HFF-Myc (cell line): ENCODE data around the gene ZNF277.

Experiments
- DNase-seq: peaks from one replicate; pipeline ENCODE4 v3.0.0-alpha.2; 2011; ENCODE audit warnings: low read depth; ENCODE audit errors: extremely low read depth
- H3K4me3 ChIP-seq: replicated peaks from 2 replicates; pipeline ENCODE4 v1.5.1; 2011; ENCODE audit warnings: low read depth, mild to moderate bottlenecking, control low read depth, low read length
- CTCF ChIP-seq: IDR thresholded peaks from 2 replicates; pipeline ENCODE4 v1.5.1; 2012; ENCODE audit warnings: mild to moderate bottlenecking, low read depth, low read length, control low read depth; ENCODE audit errors: missing control alignments

The ZNF277 gene

GRCh38 chr7:112347088-112347487 lies 140.6 kb downstream of the ZNF277 start:
- DNase-seq = no peak
- H3K4me3 ChIP-seq = no peak overlapping the region
- no peak for TF ChIP-seq CTCF

GRCh38 chr7:112350585-112350984 lies 144.1 kb downstream of the ZNF277 start:
- no peak for DNase-seq
- TF ChIP-seq CTCF = no peak

GRCh38 chr7:112356596-112356995 lies 150.1 kb downstream of the ZNF277 start:
- no peak for DNase-seq
- no peak overlapping the region for H3K4me3 ChIP-seq
- no peak for TF ChIP-seq CTCF

More at GRCh38 chr7:112350585-112350984, 144.1 kb downstream of the ZNF277 start:
- H3K4me3 ChIP-seq = no peak overlapping the region

- no peak for TF ChIP-seq CTCF
- DNase-seq = no peak
- H3K4me3 ChIP-seq = no peak overlapping the region
These were observed 150.6 kb downstream of the ZNF277 start for GRCh38 chr7:112357136-112357535.

GRCh38 chr7:112358513-112358912 lies 152.0 kb downstream of the ZNF277 start:
- DNase-seq = no peak
- H3K4me3 ChIP-seq = no peak overlapping the region
- TF ChIP-seq CTCF = no peak

- TF ChIP-seq CTCF = no peak
- DNase-seq = no peak
- H3K4me3 ChIP-seq = no peak overlapping the region
These were observed 152.6 kb downstream of the ZNF277 start for GRCh38 chr7:112359086-112359485.

GRCh38 chr7:112360681-112361080 lies 154.2 kb downstream of the ZNF277 start:
- TF ChIP-seq CTCF = no peak
- H3K4me3 ChIP-seq = no peak overlapping the region
- DNase-seq = no peak
